Stomach smooth muscle (tissue), 2 donors: Measurements from ENCODE around the gene RNASET2.

Experiments
- H3K27ac ChIP-seq: one replicate; pipeline ENCODE4 v1.7.0; 2013; ENCODE audit warnings: mild to moderate bottlenecking, low read length, inconsistent platforms
- H3K27me3 ChIP-seq, 2 donors: one replicate each; pipeline ENCODE4 v1.7.0; 2013; ENCODE audit warnings: low read length in 2 of 2; ENCODE audit not compliant: insufficient read depth in 2 of 2, control insufficient read depth in 1 of 2
- H3K36me3 ChIP-seq, 2 donors: one replicate each; pipeline ENCODE4 v1.7.0; 2013; ENCODE audit warnings: low read length in 2 of 2; ENCODE audit not compliant: control insufficient read depth in 2 of 2, insufficient read depth in 2 of 2
- H3K4me1 ChIP-seq: one replicate; pipeline ENCODE4 v1.7.0; 2013; ENCODE audit warnings: low read length; ENCODE audit not compliant: control insufficient read depth, insufficient read depth
- H3K4me3 ChIP-seq, 2 donors: one replicate each; pipeline ENCODE4 v1.7.0; 2013; ENCODE audit warnings: low read length in 2 of 2
- H3K9ac ChIP-seq, 2 donors: one replicate each; pipeline ENCODE4 v1.7.0; 2013; ENCODE audit warnings: low read length in 2 of 2, mild to moderate bottlenecking in 1 of 2
- H3K9me3 ChIP-seq, 2 donors: one replicate each; pipeline ENCODE4 v1.7.0; 2013; ENCODE audit warnings: low read length in 2 of 2; ENCODE audit not compliant: control insufficient read depth in 2 of 2
- donor health status: healthy.
- donor health status: Pancreatic carcinoma.

The RNASET2 gene

DNA sequence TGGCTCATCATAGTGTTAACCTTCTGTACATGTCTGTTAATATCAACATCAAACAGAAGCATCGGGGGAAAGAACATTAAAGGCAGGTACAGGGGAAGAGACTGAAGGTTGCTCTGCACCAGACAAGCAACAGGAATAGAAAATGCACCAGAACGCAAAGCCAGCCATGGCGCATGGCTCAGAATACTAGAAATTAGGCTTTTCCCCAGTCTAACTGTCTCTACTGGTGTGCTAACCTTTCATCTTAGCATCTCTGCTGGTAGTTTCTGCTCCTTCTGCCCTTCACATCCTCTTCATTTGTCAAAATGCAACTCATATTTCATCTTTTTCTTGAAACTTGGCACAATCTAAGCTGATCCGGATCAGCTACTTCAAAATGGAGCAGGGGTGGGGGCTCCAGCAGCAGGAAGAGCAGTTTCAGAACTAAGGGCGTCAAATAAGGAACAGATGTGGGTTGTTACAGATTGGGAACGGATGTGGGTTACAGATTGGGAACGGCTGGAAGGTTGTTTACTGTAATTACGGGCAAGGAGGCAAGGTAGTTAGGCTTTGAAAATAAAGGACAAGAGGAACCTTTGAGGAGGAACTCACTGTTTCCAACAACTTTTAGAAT lies 13.1 kb upstream of the RNASET2 start:
- no peaks in the 10 kb centered on the region for H3K27me3 ChIP-seq
- H3K36me3 ChIP-seq = no peaks in the 10 kb centered on the region
- no peaks in the 10 kb centered on the region for H3K9me3 ChIP-seq
- no peaks in the 10 kb centered on the region for H3K4me1 ChIP-seq
- no peak overlapping the region for H3K9ac ChIP-seq
- no peak overlapping the region for H3K4me3 ChIP-seq
- H3K27ac ChIP-seq = no peak overlapping the region

DNA sequence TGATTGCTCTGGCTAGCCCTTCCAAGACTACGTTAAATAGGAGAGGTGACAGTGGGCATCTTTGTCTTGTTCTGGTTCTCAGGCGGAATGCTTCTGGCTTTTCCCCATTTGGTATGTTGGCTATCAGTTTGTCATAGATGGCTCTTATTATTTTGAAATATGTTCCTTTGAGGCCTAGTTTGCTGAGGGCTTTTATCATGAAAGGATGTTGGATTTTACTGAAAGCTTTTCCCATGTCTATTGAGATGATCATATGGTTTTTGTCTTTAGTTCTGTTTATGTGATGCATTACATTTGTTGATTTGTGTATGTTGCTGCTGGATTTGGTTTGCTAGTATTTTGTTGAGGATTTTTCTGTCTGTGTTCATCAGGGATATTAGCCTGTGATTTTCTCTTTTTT lies 9.9 kb upstream of the RNASET2 start:
- Histone ChIP-seq H3K27me3 (no peaks in the 10 kb centered on the region), H3K9ac (no peak overlapping the region), H3K4me3 (no peak overlapping the region), H3K27ac (no peak overlapping the region), H3K9me3 (no peaks in the 10 kb centered on the region), H3K36me3 (no peaks in the 10 kb centered on the region), H3K4me1 (no peaks in the 10 kb centered on the region)

DNA sequence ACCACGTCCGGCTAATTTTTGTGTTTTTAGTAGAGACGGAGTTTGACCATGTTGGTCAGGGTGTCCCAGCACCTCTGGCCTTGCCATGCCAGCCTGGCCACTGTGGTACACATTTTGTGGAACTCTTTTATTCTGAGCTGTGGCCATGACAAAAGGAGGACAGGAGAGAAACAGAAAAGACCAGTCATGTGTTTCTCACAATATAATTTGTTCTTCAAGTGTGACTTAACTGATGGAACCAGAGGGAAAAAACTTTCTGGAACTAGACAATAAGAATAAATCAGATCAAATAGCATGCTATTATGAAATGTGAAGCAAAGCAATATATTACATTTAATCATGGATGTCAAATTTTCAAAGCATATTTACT lies 4.2 kb upstream of the RNASET2 start:
- no peak overlapping the region for H3K27ac ChIP-seq
- no peaks in the 10 kb centered on the region for H3K27me3 ChIP-seq
- H3K9ac ChIP-seq = no peak overlapping the region
- H3K9me3 ChIP-seq = no peaks in the 10 kb centered on the region
- peaks cover 18% of the 10 kb centered on the region for H3K4me1 ChIP-seq
- no peak overlapping the region for H3K4me3 ChIP-seq
- H3K36me3 ChIP-seq = no peaks in the 10 kb centered on the region

DNA sequence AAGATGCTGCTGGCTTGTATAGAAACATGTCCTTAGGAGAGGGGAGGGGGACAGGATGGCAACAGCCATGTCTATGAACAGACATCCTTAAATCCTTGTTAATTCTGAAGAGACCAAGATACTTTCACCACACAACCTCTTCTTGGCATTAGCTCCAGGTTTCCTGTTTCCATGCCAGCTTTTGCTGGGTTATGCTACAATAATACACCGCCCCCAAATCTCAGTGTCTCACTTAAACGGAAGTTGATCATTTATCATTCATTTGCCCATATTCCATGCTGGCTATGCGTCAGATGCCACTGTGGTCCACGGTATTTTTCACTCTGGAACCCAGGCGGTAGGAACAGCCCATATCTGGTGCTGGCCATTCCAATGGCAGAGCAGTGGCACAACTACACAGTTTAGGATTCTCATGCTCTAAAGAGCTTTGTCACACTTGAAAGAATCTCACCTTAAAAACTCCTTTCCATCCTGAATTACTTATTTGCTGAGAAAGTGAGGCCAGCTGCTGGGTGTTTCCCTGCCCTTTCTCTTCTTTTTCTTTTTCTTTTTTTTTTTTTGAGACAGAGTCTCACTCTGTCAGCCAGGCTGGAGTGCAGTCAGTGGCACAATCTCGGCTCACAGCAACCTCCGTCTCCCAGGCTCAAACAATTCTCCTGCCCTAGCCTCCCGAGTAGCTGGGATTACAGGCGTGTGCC lies 3.7 kb upstream of the RNASET2 start:
- Histone ChIP-seq H3K36me3 (no peaks in the 10 kb centered on the region), H3K9me3 (no peaks in the 10 kb centered on the region), H3K27ac (no peak overlapping the region), H3K4me3 (no peak overlapping the region), H3K4me1 (peaks cover 21% of the 10 kb centered on the region), H3K9ac (no peak overlapping the region), H3K27me3 (no peaks in the 10 kb centered on the region)

DNA sequence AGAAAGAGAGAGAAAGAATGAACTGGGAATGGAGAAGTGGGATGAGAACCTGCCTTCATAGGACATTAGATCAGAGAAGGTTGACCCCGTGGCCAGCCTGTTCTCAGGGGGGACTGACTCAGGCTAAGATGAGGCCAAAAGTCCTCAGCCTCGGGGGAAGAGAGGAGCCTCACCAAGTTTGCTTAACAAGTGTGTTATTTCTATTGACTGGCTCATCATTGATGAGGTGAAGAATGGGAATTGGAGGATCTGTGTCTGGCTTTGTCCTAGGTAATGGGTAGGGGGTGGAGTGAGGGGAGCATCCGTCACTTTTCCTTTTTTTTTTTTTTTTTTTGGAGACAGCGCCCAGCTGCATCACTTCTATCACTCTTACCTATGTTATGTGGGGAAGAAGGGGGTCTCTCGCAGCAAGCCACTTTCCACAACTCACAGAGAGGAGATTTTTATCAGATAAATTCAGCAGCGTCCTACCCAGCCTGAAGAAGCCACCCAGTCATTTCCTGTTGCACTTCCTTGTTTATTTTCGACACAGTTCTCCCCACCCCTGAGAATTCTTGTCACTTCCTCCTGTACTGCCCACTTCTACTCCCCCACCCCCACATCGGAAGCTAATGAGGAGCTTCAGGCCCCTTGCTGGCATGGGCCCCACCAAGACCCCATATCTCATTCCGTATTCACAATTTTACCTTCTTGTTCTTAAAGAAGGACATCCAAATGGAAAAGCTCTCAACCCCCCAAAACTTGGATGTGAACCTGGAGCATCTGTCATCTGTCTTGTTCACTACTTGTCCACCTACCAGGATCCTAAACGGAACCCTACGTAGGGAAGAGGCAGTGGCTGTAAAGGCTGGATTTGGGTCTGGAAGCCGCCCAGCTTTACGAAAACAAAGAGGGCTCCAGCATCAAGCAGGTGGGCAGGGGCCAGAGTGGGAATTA lies 2.8 kb upstream of the RNASET2 start:
- Histone ChIP-seq H3K9ac (no peak overlapping the region), H3K36me3 (no peaks in the 10 kb centered on the region), H3K4me3 (no peak overlapping the region), H3K9me3 (no peaks in the 10 kb centered on the region), H3K4me1 (peaks cover 21% of the 10 kb centered on the region), H3K27ac (no peak overlapping the region), H3K27me3 (no peaks in the 10 kb centered on the region)

DNA sequence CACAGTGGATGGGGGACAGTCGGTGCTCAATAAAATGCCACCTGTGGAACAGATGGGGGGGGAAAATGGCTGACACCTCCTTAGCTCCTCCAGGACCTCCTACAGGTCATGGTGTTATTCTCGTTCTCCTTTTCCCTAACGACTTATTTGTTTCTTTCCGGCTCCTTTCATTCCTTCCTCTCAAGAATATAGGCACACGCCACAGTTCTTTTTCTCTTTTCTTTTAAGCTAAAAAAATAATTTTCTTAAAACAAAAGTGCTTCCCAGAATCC lies 1.4 kb upstream of the RNASET2 start:
- Histone ChIP-seq H3K9ac (peak overlapping the region; percentile 36 to 71), H3K4me3 (peak overlapping the region in 1 of 2 donors; percentile 81), H3K27ac (no peak overlapping the region)

DNA sequence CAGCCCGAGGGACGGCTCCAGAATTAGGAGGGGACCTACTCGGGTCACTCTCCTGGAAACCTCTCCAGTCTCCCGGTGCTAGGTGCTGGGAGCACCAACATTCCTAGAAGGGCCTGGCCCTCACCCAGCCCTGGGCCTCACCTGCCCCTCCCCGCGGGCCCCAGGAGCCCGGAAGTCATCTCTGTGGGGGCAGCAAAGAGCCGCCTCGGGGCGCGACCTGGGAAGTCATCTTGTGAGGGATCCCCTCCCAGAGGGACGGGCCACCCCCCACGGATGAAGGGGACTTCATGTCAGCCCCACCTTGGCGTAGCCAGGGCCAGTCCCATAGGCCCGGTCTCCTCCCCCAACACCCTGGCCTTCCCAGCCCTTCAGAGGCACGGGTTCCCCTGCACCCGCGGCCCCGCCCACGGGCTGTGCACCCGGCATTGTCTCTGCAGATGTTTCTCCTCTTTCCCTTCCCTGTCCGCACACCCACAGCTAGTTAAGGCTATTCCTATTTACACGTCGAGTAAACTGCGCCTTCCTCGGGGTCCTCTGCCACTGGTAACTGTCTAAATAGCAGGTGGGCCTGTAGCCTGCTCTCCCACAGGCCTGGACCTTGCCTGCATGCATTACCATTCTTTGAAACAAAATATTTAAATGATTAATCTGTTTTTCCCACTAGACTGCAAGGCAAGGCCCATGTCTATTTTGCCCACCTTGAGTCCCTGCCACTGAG lies 896 bp upstream of the RNASET2 start:
- Histone ChIP-seq H3K9ac (peak overlapping the region; percentile 69 to 71), H3K4me1 (peaks cover 21% of the 10 kb centered on the region), H3K27ac (peak overlapping the region; percentile 49), H3K9me3 (no peaks in the 10 kb centered on the region), H3K4me3 (peak overlapping the region; percentile 80 to 81), H3K36me3 (no peaks in the 10 kb centered on the region), H3K27me3 (no peaks in the 10 kb centered on the region)

More for the DNA sequence above, 1.4 kb upstream of the RNASET2 start:
- Histone ChIP-seq H3K27me3 (no peaks in the 10 kb centered on the region), H3K9me3 (no peaks in the 10 kb centered on the region), H3K36me3 (no peaks in the 10 kb centered on the region), H3K4me1 (peaks cover 21% of the 10 kb centered on the region)

DNA sequence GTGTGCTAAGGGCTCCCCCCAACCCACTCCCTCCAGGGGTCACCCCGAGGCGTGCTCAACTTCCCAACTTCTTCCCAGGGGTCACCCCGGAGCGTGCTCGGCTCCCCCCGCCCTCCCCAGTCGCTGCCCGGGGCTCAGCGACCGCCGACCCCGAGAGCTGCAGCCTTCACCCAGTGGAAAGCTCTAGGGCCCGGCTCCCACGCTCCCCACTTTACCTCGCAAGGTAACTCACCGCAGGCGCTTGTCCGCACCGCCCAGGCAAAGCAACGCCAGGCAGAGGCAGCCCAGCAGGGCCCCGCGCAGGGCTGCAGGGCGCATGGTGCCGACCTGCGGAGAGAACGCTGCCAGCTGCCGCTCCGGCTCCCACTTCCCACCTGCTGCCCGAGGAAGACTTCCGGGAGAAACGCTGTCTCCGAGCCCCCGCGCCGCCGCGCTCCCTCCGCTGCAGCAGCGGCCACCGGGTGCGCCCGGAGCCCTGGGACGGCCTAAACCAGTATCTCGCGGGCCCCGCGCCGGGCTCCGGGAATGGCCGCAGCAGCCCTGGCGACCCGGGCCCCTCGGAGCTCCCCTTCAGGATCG lies 396 bp downstream of the RNASET2 start:
- peak overlapping the region; percentile 47 to 51 for H3K9ac ChIP-seq
- H3K4me3 ChIP-seq = peak overlapping the region; percentile 80 to 81
- no peaks in the 10 kb centered on the region for H3K9me3 ChIP-seq
- H3K4me1 ChIP-seq = peaks cover 23% of the 10 kb centered on the region
- H3K36me3 ChIP-seq = peaks cover 2 to 3% of the 10 kb centered on the region in 2 donors
- H3K27me3 ChIP-seq = no peaks in the 10 kb centered on the region
- no peak overlapping the region for H3K27ac ChIP-seq

DNA sequence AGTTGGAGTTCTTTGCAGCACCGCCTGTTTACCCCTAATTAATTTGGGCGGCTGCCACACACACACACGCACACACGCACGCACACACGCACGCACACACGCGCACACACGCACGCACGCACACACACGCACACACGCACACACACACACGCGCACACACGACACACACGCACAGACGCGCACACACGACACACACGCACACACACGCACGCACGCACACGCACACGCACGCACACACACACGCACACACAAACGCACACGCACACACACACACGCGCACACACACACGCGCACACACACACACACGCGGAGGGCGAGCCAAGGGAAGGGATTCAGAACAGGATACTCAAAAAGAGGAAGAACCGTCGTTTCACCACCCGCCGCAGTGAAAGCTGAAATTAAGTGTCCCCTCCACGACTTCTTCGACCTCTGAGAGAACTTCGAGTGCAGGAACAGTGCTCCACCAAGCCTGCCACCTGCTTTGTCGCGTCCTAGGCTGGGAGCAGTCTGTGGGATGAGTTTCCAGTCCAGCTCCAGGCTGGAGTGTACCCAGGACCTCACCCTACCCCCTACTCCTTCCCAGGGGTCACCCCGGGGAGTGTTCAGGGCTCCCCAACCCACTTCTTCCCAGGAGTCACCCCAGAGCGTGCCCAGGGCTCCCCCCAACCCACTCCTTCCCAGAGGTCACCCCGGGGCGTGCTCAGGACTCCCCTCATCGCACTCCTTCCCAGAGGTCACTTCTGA lies 1.1 kb downstream of the RNASET2 start:
- Histone ChIP-seq H3K4me3 (peak overlapping the region; percentile 80 to 81), H3K9ac (peak overlapping the region; percentile 29 to 51), H3K27ac (no peak overlapping the region), H3K4me1 (peaks cover 23% of the 10 kb centered on the region), H3K36me3 (peaks cover 3 to 4% of the 10 kb centered on the region in 2 donors), H3K27me3 (no peaks in the 10 kb centered on the region), H3K9me3 (no peaks in the 10 kb centered on the region)
